ENCODE measurements around the gene GPC3. TPM values are rescaled to one million over a fixed set of nuclear protein-coding genes. Genes with fewer than 3 reads are reported as not detected.

Gene GPC3
- total and polyA plus RNA-seq, 2 donors (not counting 3 experiments of a cell fraction or from before 2014, with no cell fraction given), result not detected

DNA sequence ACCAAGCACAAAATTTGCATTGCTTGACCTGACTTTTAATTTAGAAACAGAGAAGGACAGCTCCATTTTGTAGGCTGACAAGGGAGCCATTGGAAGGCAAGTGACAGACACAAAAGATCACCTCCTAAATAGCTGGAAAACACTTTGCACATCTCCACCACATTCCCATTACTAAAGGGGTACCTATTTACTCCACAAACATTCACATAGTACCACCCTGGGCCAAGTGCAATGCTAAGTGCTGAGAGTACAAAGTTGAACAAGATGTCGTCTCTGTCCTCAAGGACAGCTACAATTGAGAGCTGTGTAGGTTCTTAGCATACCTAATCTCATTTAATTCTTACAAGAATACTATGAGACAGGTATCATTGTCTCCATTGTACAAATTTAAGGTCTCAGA, 417.3 kb downstream of the GPC3 start:
- no peaks in the 10 kb centered on the region for H3K4me1 ChIP-seq (ENCODE audit: control insufficient read depth, extremely low read depth, insufficient read depth, low read length)
- intact Hi-C loops (cut with micrococcal nuclease), result no loop called here

DNA sequence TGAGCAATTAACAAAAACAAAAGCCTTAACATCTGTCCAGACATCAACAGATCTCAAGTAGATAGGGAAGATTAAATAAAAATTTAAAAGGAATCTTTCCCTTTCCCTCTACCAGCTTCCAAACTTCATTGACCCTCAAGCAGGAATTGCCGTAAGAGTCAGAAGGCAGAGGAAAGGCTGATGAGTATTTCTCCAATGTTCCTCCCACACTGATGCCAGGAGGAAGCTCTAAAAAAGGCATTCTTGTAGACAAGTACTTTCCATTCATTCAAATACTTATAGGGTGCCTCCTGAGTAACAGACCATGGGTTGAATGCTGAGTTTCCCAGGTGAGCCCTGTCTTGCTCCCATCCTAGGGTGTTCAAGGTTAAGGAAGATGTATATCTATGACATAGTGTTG, 418.5 kb downstream of the GPC3 start:
- Histone ChIP-seq H3K4me1 (ENCODE audit: control insufficient read depth, extremely low read depth, insufficient read depth, low read length) (no peaks in the 10 kb centered on the region), H2AFZ (ENCODE audit: low read depth, low read length) (no peak overlapping the region), H3K4me2 (ENCODE audit: insufficient read depth, low read length) (no peak overlapping the region), H3K27ac (ENCODE audit: insufficient read depth, low read depth, low read length) (no peak overlapping the region), H4K20me1 (replicated peaks; ENCODE audit: control insufficient read depth, extremely low read depth, insufficient read depth, low read length) (no peaks in the 10 kb centered on the region), H3K9me1 (replicated peaks; ENCODE audit: control insufficient read depth, extremely low read depth, insufficient read depth, low read length) (no peaks in the 10 kb centered on the region), H3K36me3 (ENCODE audit: control insufficient read depth in 2 of 2, extremely low read depth in 1 of 2, insufficient read depth in 2 of 2, low read length in 2 of 2) (no peaks in the 10 kb centered on the region), H3K27me3 (ENCODE audit: control insufficient read depth in 2 of 2, insufficient read depth in 2 of 2, low read length in 2 of 2) (no peaks in the 10 kb centered on the region), H3K79me2 (ENCODE audit: control insufficient read depth, insufficient read depth, low read length) (no peaks in the 10 kb centered on the region), H3K9me3 (replicated peaks; ENCODE audit: control insufficient read depth, insufficient read depth, low read length) (no peaks in the 10 kb centered on the region), H3K9ac (replicated peaks; ENCODE audit: extremely low read depth, insufficient read depth, low read length) (no peak overlapping the region), H3K4me3 (replicated peaks in 1 of 3; ENCODE audit: insufficient read depth in 1 of 3, low read depth in 1 of 3, low read length in 3 of 3) (no peak overlapping the region)
- no peak for TF ChIP-seq MYC (IDR thresholded peaks at IDR 0.05; ENCODE audit: low read depth, low read length)
- TF ChIP-seq MAX (IDR thresholded peaks at IDR 0.05; ENCODE audit: insufficient read depth, insufficient read length), result no peak
- no peak for TF ChIP-seq FOS (IDR thresholded peaks at IDR 0.05; ENCODE audit: borderline replicate concordance, insufficient read depth, low read length)
- TF ChIP-seq POLR2A (IDR thresholded peaks at IDR 0.05; ENCODE audit: low read depth, low read length), result no peak
- TF ChIP-seq POLR2AphosphoS5 (IDR thresholded peaks at IDR 0.05; ENCODE audit: insufficient read depth, low read depth, low read length), result no peak
- no peak for TF ChIP-seq EZH2 (IDR thresholded peaks at IDR 0.05; ENCODE audit: borderline replicate concordance, low read depth, low read length, severe bottlenecking)
- TF ChIP-seq GATA2 (IDR thresholded peaks at IDR 0.05; ENCODE audit: insufficient read depth, insufficient read length, low read depth, low read length), result no peak
- TF ChIP-seq, protein P1, sequence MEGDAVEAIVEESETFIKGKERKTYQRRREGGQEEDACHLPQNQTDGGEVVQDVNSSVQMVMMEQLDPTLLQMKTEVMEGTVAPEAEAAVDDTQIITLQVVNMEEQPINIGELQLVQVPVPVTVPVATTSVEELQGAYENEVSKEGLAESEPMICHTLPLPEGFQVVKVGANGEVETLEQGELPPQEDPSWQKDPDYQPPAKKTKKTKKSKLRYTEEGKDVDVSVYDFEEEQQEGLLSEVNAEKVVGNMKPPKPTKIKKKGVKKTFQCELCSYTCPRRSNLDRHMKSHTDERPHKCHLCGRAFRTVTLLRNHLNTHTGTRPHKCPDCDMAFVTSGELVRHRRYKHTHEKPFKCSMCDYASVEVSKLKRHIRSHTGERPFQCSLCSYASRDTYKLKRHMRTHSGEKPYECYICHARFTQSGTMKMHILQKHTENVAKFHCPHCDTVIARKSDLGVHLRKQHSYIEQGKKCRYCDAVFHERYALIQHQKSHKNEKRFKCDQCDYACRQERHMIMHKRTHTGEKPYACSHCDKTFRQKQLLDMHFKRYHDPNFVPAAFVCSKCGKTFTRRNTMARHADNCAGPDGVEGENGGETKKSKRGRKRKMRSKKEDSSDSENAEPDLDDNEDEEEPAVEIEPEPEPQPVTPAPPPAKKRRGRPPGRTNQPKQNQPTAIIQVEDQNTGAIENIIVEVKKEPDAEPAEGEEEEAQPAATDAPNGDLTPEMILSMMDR (IDR thresholded peaks at IDR 0.05; ENCODE audit: extremely low read depth in 1 of 2, insufficient read depth in 1 of 2, low read depth in 1 of 2, low read length in 2 of 2), result no peak
- TF ChIP-seq JUN (IDR thresholded peaks at IDR 0.05; ENCODE audit: borderline replicate concordance, insufficient read depth, insufficient read length, low read depth), result no peak
- DNase-seq (ENCODE audit: low read depth, low spot score), result no peak
- ChIA-PET POLR2A (no interaction called here), CTCF (no interaction called here)
- BruUV-seq (replicated peaks), result no TSS peak
- intact Hi-C loops (cut with micrococcal nuclease), result no loop called here
- FAIRE-seq, result no peak
- dilution Hi-C loops (cut with MboI; ENCODE audit: extremely low pct_ligation_motif_present, low sequenced_read_pairs), result no loop called here

More for the DNA sequence above, 417.3 kb downstream of the GPC3 start:
- Histone ChIP-seq H4K20me1 (replicated peaks; ENCODE audit: control insufficient read depth, extremely low read depth, insufficient read depth, low read length) (no peaks in the 10 kb centered on the region), H3K36me3 (ENCODE audit: control insufficient read depth in 2 of 2, extremely low read depth in 1 of 2, insufficient read depth in 2 of 2, low read length in 2 of 2) (no peaks in the 10 kb centered on the region), H3K27ac (ENCODE audit: insufficient read depth, low read depth, low read length) (no peak overlapping the region), H3K79me2 (ENCODE audit: control insufficient read depth, insufficient read depth, low read length) (no peaks in the 10 kb centered on the region), H3K9ac (replicated peaks; ENCODE audit: extremely low read depth, insufficient read depth, low read length) (no peak overlapping the region), H3K9me1 (replicated peaks; ENCODE audit: control insufficient read depth, extremely low read depth, insufficient read depth, low read length) (no peaks in the 10 kb centered on the region), H3K27me3 (ENCODE audit: control insufficient read depth in 2 of 2, insufficient read depth in 2 of 2, low read length in 2 of 2) (no peaks in the 10 kb centered on the region), H3K9me3 (replicated peaks; ENCODE audit: control insufficient read depth, insufficient read depth, low read length) (no peaks in the 10 kb centered on the region), H2AFZ (ENCODE audit: low read depth, low read length) (no peak overlapping the region), H3K4me2 (ENCODE audit: insufficient read depth, low read length) (no peak overlapping the region), H3K4me3 (replicated peaks in 1 of 3; ENCODE audit: insufficient read depth in 1 of 3, low read depth in 1 of 3, low read length in 3 of 3) (no peak overlapping the region)
- TF ChIP-seq GATA2 (IDR thresholded peaks at IDR 0.05; ENCODE audit: insufficient read depth, insufficient read length, low read depth, low read length), result no peak
- DNase-seq (ENCODE audit: low read depth, low spot score), result no peak
- BruUV-seq (replicated peaks), result no TSS peak
- ChIA-PET CTCF (no interaction called here), POLR2A (no interaction called here)
- FAIRE-seq, result no peak
- dilution Hi-C loops (cut with MboI; ENCODE audit: extremely low pct_ligation_motif_present, low sequenced_read_pairs), result no loop called here
